ENCODE results near the gene PDXK.
"Not testable (repeated sequence)": the region's sequence is repeated elsewhere in the genome, so short reads cannot be mapped to it uniquely, and the experiment has no call there.

Gene PDXK

GRCh38 chr21:43718872-43719747, at the start of gene PDXK:
PDXK (plus strand) TSS chr21:43719129; CDS start chr21:43719295, 166 bp downstream.
- DNase-seq (ENCODE audit: low read depth in 2 of 2), result peak; percentile 49 to 68

DNA sequence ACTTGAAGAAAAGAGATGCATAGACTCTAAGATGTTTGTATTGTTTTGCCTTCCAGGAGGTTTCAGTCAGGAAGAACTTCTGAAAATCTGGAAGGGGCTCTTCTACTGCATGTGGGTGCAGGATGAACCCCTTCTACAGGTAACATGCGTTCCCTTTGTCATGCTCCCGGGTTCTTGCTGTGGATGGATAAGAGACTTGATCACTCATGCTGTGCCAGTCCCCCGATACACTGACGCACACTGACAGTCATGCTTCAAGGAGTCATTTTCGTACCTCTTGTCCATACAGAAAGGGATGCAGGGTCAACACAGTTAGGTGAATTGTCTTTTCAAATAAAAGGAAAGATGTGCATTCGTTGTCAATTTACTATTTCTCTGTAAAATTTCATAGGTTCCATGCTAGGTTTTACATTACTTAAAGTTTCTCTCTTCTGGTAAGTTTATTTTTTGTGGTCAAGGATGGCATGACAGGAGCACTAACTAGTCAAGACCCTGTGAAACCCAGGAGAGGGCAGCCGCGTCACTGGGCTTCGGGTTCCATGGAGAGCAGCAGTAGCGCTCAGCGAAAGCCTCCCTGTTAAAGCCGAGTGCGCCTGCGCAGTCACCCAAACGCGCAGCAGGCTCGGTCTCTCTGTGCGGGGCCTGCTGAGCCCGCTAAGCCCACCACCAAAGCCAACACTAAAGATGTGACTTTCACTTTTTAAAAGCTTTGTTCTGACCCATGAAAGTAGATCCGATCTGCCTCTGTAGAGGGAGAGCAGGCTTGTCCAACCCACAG, 48.9 kb upstream of the PDXK start:
- no peak for DNase-seq (ENCODE audit: low read depth in 2 of 2)

GRCh38 chr21:43675871-43676270, 43.1 kb upstream of the PDXK start:
- no peak for DNase-seq (ENCODE audit: low read depth in 2 of 2)

- no peak for DNase-seq (ENCODE audit: low read depth in 2 of 2)
Measured at GRCh38 chr21:43676391-43676790, 42.5 kb upstream of the PDXK start.

DNA sequence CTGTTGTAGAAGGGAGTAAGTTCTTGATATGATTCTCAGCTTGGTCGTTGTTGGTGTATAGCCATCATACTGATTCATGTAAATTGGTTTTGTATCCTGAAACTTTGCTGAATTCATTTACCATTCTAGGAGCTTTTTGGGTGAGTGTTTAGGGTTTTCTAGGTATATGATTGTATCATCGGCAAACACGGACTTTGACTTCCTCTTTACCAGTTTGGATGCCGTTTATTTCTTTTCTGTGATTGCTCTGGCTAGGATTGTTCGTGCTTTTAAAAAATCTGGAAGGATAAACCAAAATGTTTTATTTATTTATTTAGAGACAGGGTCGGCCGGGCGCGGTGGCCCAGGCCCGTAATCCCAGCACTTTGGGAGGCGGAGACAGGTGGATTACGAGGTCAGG, 39.0 kb upstream of the PDXK start:
- no peak for DNase-seq (ENCODE audit: low read depth in 2 of 2)

DNA sequence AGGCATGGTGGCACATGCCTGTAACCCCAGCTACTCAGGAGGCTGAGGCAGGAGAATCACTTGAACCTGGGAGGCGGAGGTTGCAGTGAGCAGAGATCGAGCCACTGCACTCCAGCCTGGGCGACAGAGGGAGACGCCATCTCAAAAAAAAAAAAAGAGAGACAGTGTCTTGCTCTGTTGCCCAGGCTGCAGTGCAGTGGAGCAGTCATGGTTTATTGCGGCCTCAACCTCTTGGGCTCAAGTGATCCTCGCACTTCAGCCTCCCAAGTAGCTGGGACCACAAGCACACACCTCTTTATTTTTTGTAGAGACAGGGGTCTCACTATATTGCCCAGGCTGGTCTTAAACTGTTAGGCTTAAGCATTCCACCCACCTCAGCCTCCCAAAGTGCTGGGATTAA, 38.5 kb upstream of the PDXK start:
- DNase-seq (ENCODE audit: low read depth in 2 of 2), result not testable (repeated sequence)

GRCh38 chr21:43681650-43682049, 37.3 kb upstream of the PDXK start:
- no peak for DNase-seq (ENCODE audit: low read depth in 2 of 2)

GRCh38 chr21:43684424-43684823, 34.5 kb upstream of the PDXK start:
- no peak for DNase-seq (ENCODE audit: low read depth in 2 of 2)

GRCh38 chr21:43686811-43687565, 31.9 kb upstream of the PDXK start:
- no peak for DNase-seq (ENCODE audit: low read depth in 2 of 2)

- DNase-seq (ENCODE audit: low read depth in 2 of 2), result no peak
Measured at GRCh38 chr21:43687566-43688399, 31.1 kb upstream of the PDXK start.

- no peak for DNase-seq (ENCODE audit: low read depth in 2 of 2)
Measured at GRCh38 chr21:43688906-43689305, 30.0 kb upstream of the PDXK start.

DNA sequence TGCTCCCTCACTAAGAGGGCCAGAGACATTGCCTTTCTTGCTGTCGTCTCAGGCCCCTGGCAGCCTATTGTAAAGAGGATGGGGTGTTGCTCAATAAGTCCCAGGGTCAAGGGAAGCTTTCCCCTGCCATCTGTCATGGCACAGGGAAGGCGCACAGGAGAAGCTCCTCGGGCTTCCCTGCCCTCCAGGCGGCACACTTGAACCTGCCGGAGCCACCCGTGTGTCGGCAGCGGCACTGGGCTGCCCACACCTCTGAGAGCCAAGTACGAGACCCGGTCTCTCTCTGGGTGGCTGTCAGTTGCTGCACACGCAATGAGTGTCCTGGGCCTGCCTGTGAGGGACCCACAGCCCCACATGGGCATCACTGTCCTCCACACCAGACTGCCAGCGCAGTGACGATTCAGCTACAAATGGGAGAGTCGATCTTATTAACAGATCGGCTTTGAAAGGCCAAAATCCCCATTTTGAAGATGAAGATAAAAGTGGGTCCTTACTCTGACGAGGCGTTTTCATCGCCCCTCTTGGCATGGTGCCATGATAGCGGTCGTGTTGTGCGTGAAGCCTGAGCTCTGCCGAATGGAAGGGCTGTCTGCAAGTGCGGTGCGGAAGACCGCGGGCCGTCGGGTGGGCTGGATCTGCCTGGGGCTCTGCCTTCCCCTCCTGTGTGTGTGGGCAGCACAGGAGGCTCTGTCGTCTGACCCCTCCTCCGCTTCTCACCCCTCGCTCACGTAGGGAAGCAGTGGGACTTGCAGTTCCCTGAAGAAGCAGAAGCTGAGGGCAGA, 29.2 kb upstream of the PDXK start:
- DNase-seq (ENCODE audit: low read depth in 2 of 2), result no peak

DNA sequence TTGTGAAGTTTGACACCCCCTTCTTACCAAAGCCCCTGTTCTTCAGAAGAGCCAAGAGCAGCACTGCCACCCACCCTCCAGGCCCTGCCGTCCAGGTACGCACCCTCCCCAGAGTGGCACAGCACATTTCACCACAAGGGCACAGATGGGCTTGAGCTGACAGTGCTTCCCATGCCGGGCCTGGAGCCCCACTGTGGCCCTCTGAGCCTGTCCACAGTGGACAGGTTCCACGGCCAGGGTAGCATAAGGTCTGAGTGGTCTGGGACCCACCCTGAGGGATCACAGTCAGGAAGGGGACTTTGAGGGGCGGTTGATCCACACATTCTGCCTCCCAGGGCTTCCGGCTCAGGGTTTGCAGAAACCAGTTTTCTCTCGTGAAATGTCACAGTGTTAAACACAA, 28.6 kb upstream of the PDXK start:
- no peak for DNase-seq (ENCODE audit: low read depth in 2 of 2)

GRCh38 chr21:43691086-43691795, 27.7 kb upstream of the PDXK start:
- no peak for DNase-seq (ENCODE audit: low read depth in 2 of 2)

GRCh38 chr21:43691801-43692200, 27.1 kb upstream of the PDXK start:
- DNase-seq (ENCODE audit: low read depth in 2 of 2), result no peak

DNA sequence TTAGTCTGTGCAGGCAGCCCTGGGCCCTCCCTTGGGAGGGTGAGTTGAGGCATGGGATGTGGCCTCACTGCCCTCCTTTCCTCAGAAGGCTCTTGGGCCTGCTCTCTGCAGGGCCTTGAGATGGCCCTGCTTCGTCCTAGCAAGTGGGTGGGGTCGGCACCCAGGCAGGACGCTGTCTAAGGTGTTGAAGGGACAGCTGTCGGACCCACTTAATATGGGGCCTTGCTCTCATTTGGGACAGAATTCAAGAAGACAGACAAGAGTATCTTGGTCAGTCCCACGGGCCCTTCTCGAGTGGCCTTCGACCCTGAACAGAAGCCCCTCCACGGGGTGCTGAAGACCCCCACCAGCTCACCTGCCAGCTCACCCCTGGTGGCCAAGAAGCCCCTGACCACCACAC, 26.0 kb upstream of the PDXK start:
- DNase-seq (ENCODE audit: low read depth in 2 of 2), result no peak

DNA sequence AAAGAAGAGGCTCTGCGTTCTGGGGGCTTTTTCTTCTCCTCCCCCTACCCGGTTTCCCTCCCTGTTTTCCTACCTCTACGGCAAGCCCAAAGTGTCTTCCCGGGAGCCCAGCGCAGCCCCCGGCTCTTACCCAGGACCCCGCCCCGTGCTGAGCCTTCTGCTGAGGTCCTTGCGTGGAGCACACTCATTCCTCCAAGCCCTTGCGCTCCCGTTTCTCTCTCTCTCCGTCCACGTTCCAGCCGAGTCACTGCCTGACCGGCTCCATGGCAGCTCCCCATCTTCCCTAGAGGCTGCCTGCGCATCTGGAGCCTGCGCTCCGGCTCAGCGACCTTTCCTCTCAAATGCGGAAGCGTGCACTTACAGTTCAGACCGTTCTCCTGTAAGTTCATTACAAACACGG, 24.9 kb upstream of the PDXK start:
- no peak for DNase-seq (ENCODE audit: low read depth in 2 of 2)

GRCh38 chr21:43694437-43695079, 24.4 kb upstream of the PDXK start:
- DNase-seq (ENCODE audit: low read depth in 2 of 2), result no peak

- no peak for DNase-seq (ENCODE audit: low read depth in 2 of 2)
Measured at GRCh38 chr21:43696214-43696613, 22.7 kb upstream of the PDXK start.
